GM12872 (cell line): ENCODE results near the gene HES4.

Experiments
- CTCF ChIP-seq: IDR thresholded peaks from 3 replicates; pipeline ENCODE4 v1.5.1; 2011; ENCODE audit warnings: low read depth, mild to moderate bottlenecking, low read length, moderate library complexity; ENCODE audit not compliant: insufficient read depth

Gene HES4

GRCh38 chr1:996851-997712 is 2.8 kb downstream of the HES4 start:
- TF ChIP-seq CTCF: no peak

GRCh38 chr1:995665-996633 is 3.9 kb downstream of the HES4 start:
- TF ChIP-seq CTCF: no peak

GRCh38 chr1:993379-993995 is 6.4 kb downstream of the HES4 start:
- no peak for TF ChIP-seq CTCF

GRCh38 chr1:992362-992761 is 7.5 kb downstream of the HES4 start:
- no peak for TF ChIP-seq CTCF

GRCh38 chr1:991895-992294 is 8.0 kb downstream of the HES4 start:
- TF ChIP-seq CTCF: no peak

GRCh38 chr1:985126-985525 is 14.8 kb downstream of the HES4 start:
- no peak for TF ChIP-seq CTCF

GRCh38 chr1:984476-984814 is 15.5 kb downstream of the HES4 start:
- TF ChIP-seq CTCF: no peak
